ENCODE measurements around the gene SERPINE2. TPM values are rescaled to one million over a fixed set of nuclear protein-coding genes. Genes with fewer than 3 reads are reported as not detected.

Gene SERPINE2
- total RNA-seq, 4 donors from 2014 or later: 25.5 to 94.5 (median 38.5) TPM

- H3K27me3 ChIP-seq: no peaks in the 10 kb centered on the region
- H3K9me3 ChIP-seq: no peaks in the 10 kb centered on the region
- TF ChIP-seq EP300 (IDR thresholded peaks at IDR 0.05) (no peak), POLR2A (IDR thresholded peaks at IDR 0.05) (no peak), CTCF (IDR thresholded peaks at IDR 0.05) (no peak)
- peaks cover 0 to 7% (median 0%) of the 10 kb centered on the region in 4 donors for H3K4me1 ChIP-seq
- H3K4me3 ChIP-seq: no peak overlapping the region
- no peak overlapping the region for H3K27ac ChIP-seq
- 83 to 95% methylated on average over 1 of the region's 1 CpG for WGBS, 2 donors
- DNase-seq (ENCODE audit: low spot score in 2 of 2): no peak
- peaks cover 0 to 41% (median 0%) of the 10 kb centered on the region in 3 donors for H3K36me3 ChIP-seq
These were observed 58.7 kb downstream of the SERPINE2 start for GRCh38 chr2:223980397-223980735.

DNA sequence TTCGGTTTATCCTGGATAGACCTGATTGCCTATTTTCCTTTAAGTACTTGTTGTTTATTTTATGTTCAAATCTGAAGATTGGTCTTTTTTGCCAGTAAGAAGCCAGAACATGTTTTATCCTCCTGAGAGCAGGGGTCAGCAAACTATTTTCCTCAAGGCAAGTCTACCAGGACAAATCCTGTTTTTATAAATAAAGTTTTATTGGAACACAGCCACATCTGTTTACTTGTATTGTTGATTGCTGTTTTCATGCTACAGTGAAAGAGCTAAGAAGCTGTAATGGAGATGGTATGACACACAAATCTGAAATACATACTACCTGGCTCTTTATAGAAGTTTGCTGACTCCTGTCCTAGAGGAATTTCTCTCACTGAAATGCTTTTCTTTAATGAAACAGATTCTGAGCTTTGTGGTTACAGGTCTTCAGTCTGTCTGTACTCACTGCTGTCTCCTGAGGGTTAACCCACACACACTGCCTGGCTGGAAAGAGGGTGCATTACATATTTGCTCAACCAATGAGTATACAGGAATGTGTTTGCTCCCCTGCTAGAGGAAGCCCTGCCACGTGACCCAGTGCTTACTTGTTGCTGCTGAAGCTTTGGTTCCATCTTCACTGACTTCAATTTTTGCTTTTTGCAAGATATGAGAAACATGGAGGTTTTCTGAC is 59.2 kb downstream of the SERPINE2 start:
- TF ChIP-seq CTCF (IDR thresholded peaks at IDR 0.05) (no peak), POLR2A (IDR thresholded peaks at IDR 0.05) (no peak), EP300 (IDR thresholded peaks at IDR 0.05) (no peak)
- Histone ChIP-seq H3K27ac (no peak overlapping the region), H3K4me3 (no peak overlapping the region), H3K36me3 (peaks cover 0 to 39% (median 0%) of the 10 kb centered on the region in 3 donors), H3K9me3 (no peaks in the 10 kb centered on the region), H3K4me1 (peaks cover 0 to 7% (median 0%) of the 10 kb centered on the region in 4 donors), H3K27me3 (no peaks in the 10 kb centered on the region)
- DNase-seq (ENCODE audit: low spot score in 2 of 2): no peak
- WGBS, 2 donors: 63 to 74% methylated on average over 2 of the region's 2 CpGs

DNA sequence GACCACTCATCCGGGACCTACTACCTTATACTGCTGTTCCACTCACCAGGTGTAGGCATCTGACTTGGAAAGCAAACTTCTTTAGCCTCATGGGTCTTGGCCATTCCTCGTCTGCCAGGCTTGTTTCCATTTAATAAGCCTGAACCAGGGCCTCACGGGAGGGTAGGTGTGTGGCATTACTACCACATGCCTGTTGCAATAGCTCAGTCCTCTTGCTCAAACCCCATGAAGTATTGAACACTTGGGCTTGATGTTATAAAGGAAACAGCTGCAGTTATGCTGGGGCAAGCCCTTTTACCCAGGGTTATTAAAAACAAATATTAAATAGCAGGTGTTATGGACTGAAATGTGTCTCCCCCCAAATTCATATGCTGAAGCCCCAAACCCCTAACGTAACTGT is 60.6 kb downstream of the SERPINE2 start:
- H3K4me1 ChIP-seq: peaks cover 0 to 7% (median 0%) of the 10 kb centered on the region in 4 donors
- H3K4me3 ChIP-seq: no peak overlapping the region
- H3K27ac ChIP-seq: no peak overlapping the region
- TF ChIP-seq POLR2A (IDR thresholded peaks at IDR 0.05) (no peak), EP300 (IDR thresholded peaks at IDR 0.05) (no peak), CTCF (IDR thresholded peaks at IDR 0.05) (no peak)
- no peaks in the 10 kb centered on the region for H3K27me3 ChIP-seq
- 82 to 89% methylated on average over 4 of the region's 4 CpGs for WGBS, 2 donors
- DNase-seq (ENCODE audit: low spot score in 2 of 2): no peak
- H3K36me3 ChIP-seq: peaks cover 0 to 28% (median 0%) of the 10 kb centered on the region in 3 donors
- H3K9me3 ChIP-seq: no peaks in the 10 kb centered on the region

- WGBS, 2 donors: 52 to 65% methylated on average over 3 of the region's 3 CpGs
- Histone ChIP-seq H3K9me3 (no peaks in the 10 kb centered on the region), H3K27ac (no peak overlapping the region), H3K36me3 (peaks cover 0 to 27% (median 0%) of the 10 kb centered on the region in 3 donors), H3K4me1 (peaks cover 0 to 7% (median 0%) of the 10 kb centered on the region in 4 donors), H3K4me3 (no peak overlapping the region), H3K27me3 (no peaks in the 10 kb centered on the region)
- no peak for DNase-seq (ENCODE audit: low spot score in 2 of 2)
- TF ChIP-seq EP300 (IDR thresholded peaks at IDR 0.05): no peak
- TF ChIP-seq CTCF (IDR thresholded peaks at IDR 0.05): no peak
- no peak for TF ChIP-seq POLR2A (IDR thresholded peaks at IDR 0.05)
These were observed 62.4 kb downstream of the SERPINE2 start for GRCh38 chr2:223976635-223977226.

DNA sequence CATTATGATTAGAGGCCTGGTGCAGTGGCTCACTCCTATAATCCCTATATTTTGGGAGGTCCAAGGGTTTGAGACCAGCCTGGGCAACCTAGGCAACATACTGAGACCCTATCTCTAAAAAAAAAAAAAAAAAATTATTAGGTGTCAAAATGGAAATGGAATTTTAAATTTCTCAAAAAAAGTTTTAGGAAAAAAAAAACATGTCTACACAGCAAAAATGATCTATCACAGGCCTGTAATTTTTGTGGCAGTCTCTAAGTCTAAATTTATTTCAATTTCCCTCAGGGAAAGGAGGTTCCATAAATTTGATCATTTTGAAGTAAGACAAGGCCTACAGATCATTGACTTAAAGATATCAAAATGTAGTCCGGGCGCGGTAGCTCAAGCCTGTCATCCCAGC is 65.5 kb downstream of the SERPINE2 start:
- no peak for DNase-seq (ENCODE audit: low spot score in 2 of 2)
- peaks cover 0 to 11% (median 0%) of the 10 kb centered on the region in 3 donors for H3K36me3 ChIP-seq
- H3K4me3 ChIP-seq: no peak overlapping the region
- 89 to 97% methylated on average over 3 of the region's 3 CpGs for WGBS, 2 donors
- no peaks in the 10 kb centered on the region for H3K9me3 ChIP-seq
- TF ChIP-seq EP300 (IDR thresholded peaks at IDR 0.05): no peak
- TF ChIP-seq POLR2A (IDR thresholded peaks at IDR 0.05): no peak
- TF ChIP-seq CTCF (IDR thresholded peaks at IDR 0.05): no peak
- H3K27ac ChIP-seq: no peak overlapping the region
- peaks cover 0 to 12% (median 0%) of the 10 kb centered on the region in 4 donors for H3K4me1 ChIP-seq
- no peaks in the 10 kb centered on the region for H3K27me3 ChIP-seq

Measured in tibial nerve (tissue), 4 donors.